ENCODE measurements around the gene ZNF628. TPM values are rescaled to one million over a fixed set of nuclear protein-coding genes. Genes with fewer than 3 reads are reported as not detected.

ZNF628 gene
- total and polyA plus RNA-seq, 2 of the 8 experiments (the other 6 are each of a cell fraction or from before 2014, with no cell fraction given), result 1.7 to 10.8 TPM

DNA sequence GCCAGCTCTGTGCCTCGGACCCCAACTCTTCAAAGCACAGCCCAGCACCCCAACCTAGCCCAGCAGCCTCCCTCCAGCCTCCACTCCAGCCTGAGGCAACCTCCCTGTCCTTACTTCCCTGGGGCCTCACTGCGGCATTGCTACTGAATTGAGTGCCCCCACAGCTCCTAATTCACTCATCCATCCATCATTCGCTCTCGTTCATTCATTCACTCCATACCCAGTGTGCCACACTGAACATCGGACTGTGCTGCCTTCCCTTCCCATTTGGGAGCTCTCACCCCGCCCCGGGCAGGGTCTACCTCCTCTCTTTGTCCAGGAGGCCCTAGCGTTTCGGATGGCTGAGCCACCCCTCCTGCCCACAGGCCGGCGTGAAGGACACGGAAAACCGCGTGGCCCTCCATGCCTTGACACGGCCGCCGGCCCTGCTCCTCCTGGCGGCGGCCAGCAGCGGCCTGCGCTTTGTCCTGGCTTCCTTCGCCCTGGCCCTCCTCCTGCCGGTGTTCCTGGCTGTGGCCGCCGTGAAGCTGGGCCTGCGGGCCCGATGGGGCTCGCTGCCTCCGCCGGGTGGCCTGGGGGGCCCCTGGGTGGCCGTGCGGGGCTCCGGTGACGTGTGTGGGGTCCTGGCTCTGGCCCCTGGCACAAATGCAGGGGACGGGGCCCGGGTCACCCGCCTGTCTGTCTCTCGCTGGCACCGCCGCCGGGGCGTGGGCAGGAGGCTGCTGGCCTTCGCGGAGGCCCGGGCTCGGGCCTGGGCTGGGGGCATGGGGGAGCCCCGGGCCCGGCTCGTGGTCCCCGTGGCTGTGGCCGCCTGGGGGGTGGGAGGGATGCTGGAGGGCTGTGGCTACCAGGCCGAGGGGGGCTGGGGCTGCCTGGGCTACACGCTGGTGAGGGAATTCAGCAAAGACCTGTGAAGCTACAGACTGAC lies 9.9 kb downstream of the ZNF628 start:
- DNase-seq (ENCODE audit: low read depth in 1 of 2, low spot score in 2 of 2) (no peak), FAIRE-seq (no peak)
- H3K36me3 ChIP-seq (ENCODE audit: control insufficient read depth in 2 of 4, insufficient read depth in 4 of 4, low read length in 3 of 4), result peaks cover 0 to 10% (median 0%) of the 10 kb centered on the region in 4 experiments; a peak in 2 of 8 replicates
- H2BK5ac ChIP-seq (ENCODE audit: low read depth, low read length), result no peak overlapping the region
- peaks cover 0 to 5% of the 10 kb centered on the region in 2 experiments; a peak in 1 of 4 replicates for H3K79me2 ChIP-seq (ENCODE audit: control insufficient read depth in 1 of 2, insufficient read depth in 2 of 2, low read length in 2 of 2)
- no peaks in the 10 kb centered on the region for H3K27me3 ChIP-seq (replicated peaks in 1 of 4; ENCODE audit: control insufficient read depth in 3 of 4, extremely low read depth in 1 of 4, insufficient read depth in 3 of 4, low read length in 3 of 4)
- H3K14ac ChIP-seq (ENCODE audit: insufficient read length), result no peak overlapping the region
- no peak overlapping the region for H3K18ac ChIP-seq (ENCODE audit: extremely low read depth, low read length)
- H3K56ac ChIP-seq (replicated peaks; ENCODE audit: insufficient read length, low read depth, low read length), result no peak overlapping the region
- peak overlapping the region; percentile 87 for H4K8ac ChIP-seq (ENCODE audit: extremely low read depth, insufficient read depth, low read length)
- no peak overlapping the region for H2AK5ac ChIP-seq (ENCODE audit: low read depth, low read length)
- H4K20me1 ChIP-seq (replicated peaks in 1 of 2; ENCODE audit: control insufficient read depth in 1 of 2, insufficient read depth in 2 of 2, low read length in 2 of 2), result peaks cover 0 to 6% of the 10 kb centered on the region in 2 experiments
- no peak overlapping the region for H3K4ac ChIP-seq (replicated peaks; ENCODE audit: insufficient read length, low read depth, low read length)
- H3K23me2 ChIP-seq (ENCODE audit: low read depth, low read length), result peaks cover 11% of the 10 kb centered on the region
- H3K23ac ChIP-seq (ENCODE audit: insufficient read length), result no peak overlapping the region
- no peak for TF ChIP-seq HDAC2 (IDR thresholded peaks at IDR 0.05; ENCODE audit: borderline replicate concordance in 1 of 2, low read depth in 2 of 2, low read length in 2 of 2)
- no peak for TF ChIP-seq KDM1A (IDR thresholded peaks at IDR 0.05; ENCODE audit: borderline replicate concordance, low read length)
- no peak for TF ChIP-seq CBX5 (IDR thresholded peaks at IDR 0.05; ENCODE audit: low read depth, low read length)
- TF ChIP-seq, protein P1, sequence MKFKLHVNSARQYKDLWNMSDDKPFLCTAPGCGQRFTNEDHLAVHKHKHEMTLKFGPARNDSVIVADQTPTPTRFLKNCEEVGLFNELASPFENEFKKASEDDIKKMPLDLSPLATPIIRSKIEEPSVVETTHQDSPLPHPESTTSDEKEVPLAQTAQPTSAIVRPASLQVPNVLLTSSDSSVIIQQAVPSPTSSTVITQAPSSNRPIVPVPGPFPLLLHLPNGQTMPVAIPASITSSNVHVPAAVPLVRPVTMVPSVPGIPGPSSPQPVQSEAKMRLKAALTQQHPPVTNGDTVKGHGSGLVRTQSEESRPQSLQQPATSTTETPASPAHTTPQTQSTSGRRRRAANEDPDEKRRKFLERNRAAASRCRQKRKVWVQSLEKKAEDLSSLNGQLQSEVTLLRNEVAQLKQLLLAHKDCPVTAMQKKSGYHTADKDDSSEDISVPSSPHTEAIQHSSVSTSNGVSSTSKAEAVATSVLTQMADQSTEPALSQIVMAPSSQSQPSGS (IDR thresholded peaks at IDR 0.05; ENCODE audit: low read length), result no peak
- TF ChIP-seq PHF8 (conservative IDR thresholded peaks at IDR 0.05; ENCODE audit: low read depth, low read length), result no peak
- no peak for TF ChIP-seq SIRT6 (IDR thresholded peaks at IDR 0.05; ENCODE audit: low read length)
- TF ChIP-seq TCF12 (IDR thresholded peaks at IDR 0.05; ENCODE audit: low read depth, low read length), result no peak
- no peak for TF ChIP-seq MAFK (IDR thresholded peaks at IDR 0.05; ENCODE audit: low read depth, low read length)
- H3K9ac ChIP-seq (replicated peaks in 1 of 4; ENCODE audit: extremely low read depth in 1 of 4, low read depth in 3 of 4, low read length in 3 of 4), result no peak overlapping the region
- H4K91ac ChIP-seq (replicated peaks; ENCODE audit: insufficient read length, low read length), result no peak overlapping the region
- H2AFZ ChIP-seq (ENCODE audit: low read length), result no peak overlapping the region
- 0 out of 2 replicates have a peak overlapping the region, but pooled peaks have one; percentile 61 for H2BK15ac ChIP-seq (ENCODE audit: low read length)
- no peak overlapping the region for H2BK20ac ChIP-seq (ENCODE audit: low read length)
- 87% methylated on average over 41 of the region's 53 CpGs; no CpG with 5 or more reads in 1 of the 2 experiments for WGBS, 2 experiments (ENCODE audit: extremely low coverage in 1 of 2, insufficient coverage in 1 of 2, insufficient read length in 1 of 2, insufficient replicate concordance in 2 of 2, low coverage in 1 of 2, low lambda C conversion rate in 2 of 2, missing lambda C conversion rate in 1 of 2)
- peak overlapping the region in 1 of 4 experiments; percentile 88; a peak in 5 of 8 replicates for H3K4me3 ChIP-seq (ENCODE audit: extremely low read depth in 1 of 4, insufficient read depth in 2 of 4, low read depth in 3 of 4, low read length in 4 of 4)
- ChIA-PET CTCF (ENCODE audit: partially characterized antibody) (interaction anchor here (0.6 to 3.9 kb wide), 14 partner anchors 12 to 1136 kb away, joined by 3 to 28 read pairs (median 4); no protein-coding TSS in a partner anchor), POLR2A (ENCODE audit: partially characterized antibody) (interaction anchor here (0.6 to 7.5 kb wide), 16 partner anchors 7 to 149 kb away, joined by 3 to 57 read pairs (median 6); partner anchors contain the start of genes UBE2S, ZNF628 and ZNF865)
- H3K4me2 ChIP-seq (ENCODE audit: insufficient read depth in 1 of 2, low read depth in 2 of 2, low read length in 2 of 2), result peak overlapping the region in 1 of 2 experiments; percentile 68; a peak in 2 of 4 replicates
- H2BK120ac ChIP-seq (replicated peaks; ENCODE audit: low read depth, low read length), result no peak overlapping the region
- no peaks in the 10 kb centered on the region for H3K9me3 ChIP-seq (ENCODE audit: insufficient read depth in 2 of 2, low read depth in 1 of 2, low read length in 1 of 2)
- H3K4me1 ChIP-seq (replicated peaks in 1 of 4; ENCODE audit: control insufficient read depth in 3 of 4, insufficient read depth in 4 of 4, low read length in 3 of 4), result peaks cover 0 to 50% (median 33%) of the 10 kb centered on the region in 4 experiments; a peak in 6 of 7 replicates
- peaks cover 4% of the 10 kb centered on the region; the same call in 1 of the 2 replicates for H3K79me1 ChIP-seq (ENCODE audit: low read depth, low read length)
- H4K5ac ChIP-seq (ENCODE audit: insufficient read length, low read depth, low read length), result no peak overlapping the region
- H2BK12ac ChIP-seq (ENCODE audit: low read depth, low read length), result peak overlapping the region; percentile 39; the same call in 1 of the 2 replicates
- H3K27ac ChIP-seq (ENCODE audit: low read depth, low read length), result peak overlapping the region; percentile 40
